HG02759 (cell line): Measurements from ENCODE around the gene EPN2.
"Not testable (repeated sequence)": the region's sequence is repeated elsewhere in the genome, so short reads cannot be mapped to it uniquely, and the experiment has no call there.

Experiments
- ATAC-seq: cut with Tn5 transposase; IDR thresholded peaks from one replicate; pipeline ENCODE4 v1.9.1; 2021; ENCODE audit warnings: mild to moderate bottlenecking, moderate library complexity; ENCODE audit not compliant: unreplicated experiment

Gene EPN2

DNA sequence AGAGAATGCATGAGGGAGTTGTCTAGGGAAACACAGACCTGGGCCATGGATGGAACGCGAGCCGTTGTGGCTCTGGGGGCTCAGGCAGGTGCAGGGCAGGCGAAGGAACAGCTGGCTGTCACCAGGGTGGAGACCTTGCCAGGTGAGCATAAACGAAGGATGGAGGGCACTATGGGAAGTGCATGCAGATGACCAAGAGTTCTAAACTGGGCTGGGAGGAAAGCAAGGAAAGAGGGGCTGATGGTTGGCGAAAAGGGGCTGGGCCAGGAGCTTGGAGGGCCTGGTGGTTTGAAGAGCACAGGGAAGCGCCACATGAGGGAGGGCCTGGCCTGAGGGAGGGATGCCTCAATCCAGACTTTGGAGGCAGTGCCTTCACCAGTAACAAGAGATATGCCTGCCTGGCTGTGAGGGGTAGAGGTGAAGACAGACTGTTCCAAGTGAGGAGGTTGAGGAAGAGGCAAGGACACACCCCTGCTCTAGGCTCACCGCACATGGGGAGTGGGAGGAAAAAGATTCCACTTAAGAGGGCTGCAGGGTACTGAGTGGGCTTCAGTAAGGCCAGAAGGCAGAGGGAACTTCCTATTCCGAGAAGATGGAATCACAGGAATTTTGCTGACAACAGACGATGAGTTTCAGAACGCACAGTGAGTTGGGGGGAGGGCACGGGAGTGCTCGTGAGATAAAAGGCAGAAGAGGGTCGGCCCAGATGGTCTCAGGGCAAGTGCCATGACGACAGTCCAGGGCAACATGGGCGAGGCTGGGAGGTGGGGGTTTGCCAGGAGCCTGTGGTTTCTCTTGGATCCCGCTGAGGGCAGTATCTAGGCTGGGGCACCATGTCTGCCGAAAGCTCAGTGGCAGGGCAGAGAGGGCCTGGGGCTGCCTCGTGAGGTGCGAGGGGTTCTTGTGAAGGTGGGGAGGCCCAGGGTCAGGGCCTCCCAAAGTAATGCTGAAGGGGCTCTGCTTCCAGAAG lies 104.8 kb downstream of the EPN2 start:
- ATAC-seq: no peak

DNA sequence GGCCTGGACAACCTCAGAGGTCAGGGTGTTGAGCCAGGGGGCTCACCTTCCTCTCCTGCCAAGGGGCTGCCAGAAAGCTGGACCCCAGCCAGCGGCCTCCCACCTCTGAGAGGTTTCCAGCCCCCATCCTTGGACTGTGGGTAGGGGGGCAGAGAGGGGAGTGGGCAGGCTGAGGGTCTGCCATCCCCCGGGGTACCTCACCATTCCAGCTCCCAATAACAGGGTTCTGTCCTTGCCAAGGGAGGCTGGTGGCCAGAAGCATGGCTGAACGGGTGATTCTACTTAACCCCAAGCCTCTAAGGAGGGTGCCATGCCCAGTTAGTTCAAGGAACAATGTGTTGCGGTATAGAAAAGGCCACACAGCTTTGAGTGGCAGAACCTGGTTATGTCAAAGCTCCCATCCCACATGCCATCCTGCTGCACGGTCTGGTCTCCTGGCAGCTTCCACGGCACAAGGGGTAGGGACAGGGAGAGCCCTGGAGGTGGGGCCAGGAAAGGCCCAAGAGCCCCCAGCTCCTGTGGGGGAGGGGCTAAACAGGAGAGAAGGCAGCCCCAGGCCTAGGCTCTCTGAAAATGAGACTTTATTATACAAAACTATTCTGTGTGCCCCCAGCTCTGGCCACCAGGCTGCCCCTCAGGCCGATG lies 105.6 kb downstream of the EPN2 start:
- ATAC-seq: no peak

DNA sequence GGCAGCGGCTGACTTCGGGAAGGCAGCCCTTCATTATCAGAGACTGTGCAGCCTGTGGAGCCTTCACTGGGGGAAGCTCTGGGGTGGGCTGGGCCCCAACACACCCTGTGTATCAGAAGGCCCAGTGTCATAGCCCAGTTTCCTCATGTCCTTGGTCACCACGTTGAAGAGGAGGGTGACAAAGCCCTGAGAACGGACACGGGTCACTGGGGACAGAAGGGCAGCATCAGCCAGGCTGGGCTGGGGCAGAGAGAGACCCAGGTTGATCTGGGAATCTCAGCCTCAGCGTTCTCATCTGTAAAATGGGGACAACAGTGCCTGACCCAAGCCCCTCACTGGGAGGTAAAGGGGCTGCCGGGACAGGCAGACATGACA lies 106.1 kb downstream of the EPN2 start:
- ATAC-seq: no peak

DNA sequence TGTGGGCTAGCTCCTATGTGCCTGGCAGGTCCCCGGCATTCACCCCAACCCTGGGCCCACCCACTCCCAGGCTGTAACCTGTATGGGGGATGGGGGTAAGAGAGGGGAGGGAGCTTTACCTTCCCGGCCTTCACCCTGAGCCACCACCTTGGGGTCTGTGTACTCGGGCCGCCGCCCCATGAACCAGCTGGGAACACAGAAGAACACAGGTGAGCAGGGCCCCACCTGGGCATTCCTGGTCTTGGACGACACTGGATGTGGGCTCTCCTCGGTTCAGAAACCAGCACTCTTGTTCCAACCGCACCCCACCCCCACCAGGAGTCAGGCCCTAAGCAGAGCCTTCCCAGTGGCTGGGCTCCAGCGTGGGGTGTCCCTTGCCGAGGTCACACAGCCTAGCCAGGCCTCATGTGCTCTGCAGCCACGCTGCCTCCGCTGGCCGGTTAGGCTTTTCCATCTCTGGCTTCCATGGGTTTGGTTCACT lies 106.5 kb downstream of the EPN2 start:
- ATAC-seq: no peak

DNA sequence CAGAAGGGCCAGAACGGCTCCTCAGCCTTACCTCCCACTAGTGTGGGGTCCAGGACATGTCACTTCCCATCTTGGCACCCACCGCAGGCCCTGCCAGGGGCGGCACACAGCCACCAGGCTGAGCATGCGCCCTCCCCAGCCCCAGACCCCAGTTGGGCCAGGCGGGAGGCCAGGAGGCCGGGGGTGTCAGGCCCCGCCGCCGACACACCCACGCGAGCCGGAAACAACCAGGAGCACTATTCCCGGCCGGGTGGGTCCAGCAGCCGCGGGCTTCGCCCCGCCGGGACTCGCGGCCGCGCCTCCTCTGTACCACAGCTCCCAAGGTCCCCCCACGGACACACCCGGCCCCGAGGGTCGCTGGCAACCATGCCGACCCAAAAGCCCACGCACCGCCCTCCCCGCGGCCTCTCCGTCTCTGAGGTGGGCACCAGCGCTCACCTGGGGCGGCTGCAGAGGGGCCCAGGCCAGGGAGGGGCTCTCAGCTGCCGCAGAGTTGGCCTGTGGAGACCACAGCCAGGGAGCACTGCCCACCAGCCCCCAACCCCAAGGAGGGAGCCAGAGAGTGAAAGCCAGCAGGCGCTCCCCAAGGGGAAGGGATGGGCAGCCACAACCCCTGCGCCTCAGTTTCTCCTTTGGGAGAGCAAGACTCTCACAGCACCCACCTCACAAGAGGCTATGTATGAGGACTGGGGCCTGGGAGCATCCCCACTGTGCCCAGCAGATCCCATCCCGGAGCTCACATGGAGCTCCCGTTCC lies 107.3 kb downstream of the EPN2 start:
- no peak for ATAC-seq

DNA sequence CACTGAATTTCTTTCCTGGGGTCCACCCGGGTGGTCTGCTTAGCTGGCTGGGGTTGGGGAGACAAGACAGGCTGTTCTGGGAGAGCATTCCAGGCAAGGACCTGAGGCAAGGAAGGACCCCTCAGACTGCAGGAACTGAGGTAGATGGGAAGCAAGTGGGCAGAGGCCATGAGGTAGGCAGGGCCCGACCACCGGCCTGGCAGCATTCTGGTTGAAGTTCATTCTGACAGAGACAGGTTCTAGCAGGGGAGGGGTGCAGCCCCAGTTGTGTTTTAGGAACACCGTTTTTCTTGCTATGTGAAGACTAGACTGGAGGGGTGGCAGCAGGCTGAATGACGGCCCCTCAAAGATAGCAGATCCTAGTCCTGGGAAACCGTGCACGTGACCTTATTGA lies 107.9 kb downstream of the EPN2 start:
- ATAC-seq: no peak

DNA sequence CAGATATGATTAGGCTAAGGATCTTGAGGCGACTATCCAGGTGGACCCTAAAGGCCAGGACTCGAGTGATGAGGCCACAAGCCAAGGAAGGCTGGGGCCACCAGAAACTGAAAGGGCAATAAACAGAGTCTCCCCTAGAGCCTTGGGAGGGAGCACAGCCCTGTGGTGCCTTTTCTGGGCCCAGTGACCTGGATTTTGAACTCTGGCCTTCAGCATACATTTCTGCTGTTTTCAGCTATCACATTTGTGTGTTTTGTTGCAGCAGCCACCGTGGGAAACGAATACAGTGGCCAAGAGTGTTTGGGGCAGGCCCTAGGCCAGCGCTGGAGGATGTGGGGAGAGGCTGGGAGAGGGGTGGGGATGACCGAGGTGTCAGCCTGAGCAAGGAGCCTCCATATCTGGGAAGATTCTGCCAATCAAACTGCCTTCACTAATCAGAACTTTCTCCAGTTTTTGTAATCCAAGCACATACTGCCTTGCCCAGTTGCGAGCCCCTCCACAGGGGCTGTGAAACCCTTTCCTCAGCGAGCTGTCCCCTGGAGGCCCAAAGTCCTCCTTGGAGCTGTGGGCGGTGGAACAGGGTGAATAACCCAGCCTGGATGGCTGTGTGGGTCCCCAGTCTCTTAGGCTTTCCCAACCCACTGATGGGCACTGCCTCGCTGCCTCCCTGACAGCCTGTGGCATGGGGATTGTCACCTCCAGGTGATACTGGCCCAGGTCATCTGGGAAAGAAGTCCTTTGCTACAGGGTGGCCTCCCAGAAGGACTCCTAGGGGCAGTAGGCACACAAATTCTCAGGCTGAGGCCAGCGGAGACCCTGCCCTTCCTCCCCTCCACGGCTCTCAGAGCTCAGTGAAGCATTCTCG lies 108.6 kb downstream of the EPN2 start:
- ATAC-seq: no peak

DNA sequence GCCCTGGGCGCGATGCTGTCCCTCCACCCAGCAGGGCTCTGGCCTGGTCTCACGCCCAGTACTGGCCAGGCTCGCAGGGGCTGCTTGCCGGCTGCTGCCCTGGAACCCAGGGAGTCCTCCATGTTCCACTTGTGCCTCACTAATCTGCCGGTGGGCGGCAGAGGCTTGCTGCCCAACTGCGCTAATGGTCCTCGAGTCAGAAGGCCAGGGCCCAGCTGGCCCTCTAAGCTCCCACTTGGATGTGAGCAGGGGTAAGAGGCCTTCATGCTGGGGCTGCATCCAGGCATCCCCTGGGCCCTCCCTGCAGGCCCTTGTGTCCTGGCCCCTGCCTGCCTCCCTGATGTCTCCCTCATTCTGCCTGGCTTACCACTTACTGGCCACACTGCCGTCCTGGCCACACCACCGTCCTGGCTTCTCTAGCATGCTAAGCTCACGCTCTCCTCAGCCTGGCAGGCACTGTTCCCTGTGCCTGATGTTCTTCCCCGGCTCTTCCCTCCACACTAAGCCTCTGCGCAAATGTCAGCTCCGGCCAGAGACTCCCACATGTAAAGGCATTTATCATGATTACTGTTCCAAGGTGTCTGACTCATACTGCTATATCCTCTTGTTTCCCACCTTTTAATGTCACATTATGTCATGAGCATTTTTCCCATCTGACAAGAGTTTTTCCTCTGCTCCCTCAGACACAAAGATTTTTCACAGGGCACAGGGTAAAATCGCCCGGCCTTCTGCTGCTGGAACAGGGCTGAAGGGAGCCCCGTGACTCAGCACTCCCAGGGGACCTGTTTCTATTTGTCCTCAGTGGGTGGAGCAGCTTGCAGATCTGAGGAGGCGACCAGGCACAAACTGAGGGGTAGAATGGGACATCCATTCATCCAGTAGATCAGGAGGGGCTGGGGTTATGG lies 109.4 kb downstream of the EPN2 start:
- ATAC-seq: no peak

DNA sequence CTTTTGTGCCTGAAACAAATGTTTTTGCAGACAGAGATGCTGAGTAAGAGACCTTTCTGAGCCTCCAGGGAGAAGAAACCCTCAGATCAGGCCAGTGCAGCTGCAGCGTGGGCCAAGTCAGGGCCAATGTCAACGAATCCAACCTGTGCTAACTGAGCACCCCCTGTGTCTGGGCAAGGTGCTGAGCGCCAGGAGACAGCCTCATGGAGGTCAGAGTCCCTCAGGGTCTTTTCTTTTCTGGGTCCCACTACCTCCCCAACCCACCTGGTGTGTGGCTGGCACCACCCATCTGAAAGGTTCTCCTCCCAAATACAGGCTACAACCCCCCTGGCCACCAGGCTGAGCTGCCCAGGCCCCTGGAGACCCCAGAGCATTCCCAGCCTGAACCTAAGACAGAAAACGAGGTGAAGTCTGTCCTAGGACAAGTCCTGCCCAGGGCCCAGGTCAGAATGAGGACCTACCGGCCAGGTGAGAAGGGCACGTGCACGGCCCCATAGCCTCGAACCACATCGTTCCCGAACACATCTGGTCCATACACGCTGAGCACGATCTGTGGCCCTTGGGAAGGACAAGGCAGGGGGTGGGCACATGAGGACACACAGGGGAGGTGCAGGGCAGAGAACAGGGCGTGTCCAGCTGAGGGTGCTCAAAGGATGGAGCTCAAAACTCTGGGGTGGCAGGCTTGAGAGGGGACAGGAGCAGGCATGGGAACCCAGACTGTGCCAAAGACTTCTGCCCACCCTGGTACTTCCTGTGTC lies 110.3 kb downstream of the EPN2 start:
- no peak for ATAC-seq

DNA sequence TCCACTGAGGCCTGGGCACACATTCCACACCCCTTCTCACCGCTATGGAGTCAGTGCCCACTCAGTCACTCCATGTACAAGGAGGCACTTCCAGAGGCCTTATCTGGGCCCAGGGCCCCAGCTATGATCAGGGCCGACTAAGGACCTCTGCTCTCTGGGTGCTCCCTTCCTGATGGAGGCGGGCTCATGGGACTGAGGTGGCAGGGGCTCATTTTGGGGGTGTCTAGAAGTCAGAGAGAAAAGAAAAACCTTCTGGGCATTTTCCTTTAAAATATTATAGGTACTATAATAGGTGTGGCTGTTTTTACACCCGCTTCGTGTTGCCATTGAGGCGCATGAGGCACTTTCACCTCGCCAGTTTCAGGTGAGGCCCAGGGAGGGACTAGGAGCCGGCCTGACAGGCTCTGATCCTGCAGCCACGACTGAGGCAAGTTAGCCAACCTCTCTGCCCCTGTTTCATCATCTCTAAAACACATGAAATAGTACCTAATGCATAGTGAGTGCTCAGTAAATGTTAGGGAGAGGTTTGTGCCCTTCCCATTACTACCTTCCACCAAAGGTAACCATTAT lies 111.0 kb downstream of the EPN2 start:
- no peak for ATAC-seq

DNA sequence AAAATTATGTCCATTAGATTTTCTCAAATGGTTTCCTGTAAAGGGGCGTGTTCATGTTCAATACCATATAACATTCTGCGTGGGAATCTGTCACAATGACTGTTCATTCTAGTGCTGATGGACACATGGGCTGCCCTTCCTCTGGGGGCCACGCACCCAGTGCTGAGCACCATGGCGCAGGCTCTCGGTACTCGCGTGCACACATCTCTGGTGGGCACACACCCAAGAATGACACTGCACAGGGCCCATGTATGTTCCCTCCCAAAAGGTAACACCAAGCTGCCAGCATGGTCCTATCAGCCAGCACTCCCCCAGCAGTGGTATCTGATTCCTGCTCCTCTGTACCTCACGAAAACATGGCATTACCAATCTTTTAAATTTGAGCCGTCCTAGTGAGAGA lies 111.6 kb downstream of the EPN2 start:
- no peak for ATAC-seq

DNA sequence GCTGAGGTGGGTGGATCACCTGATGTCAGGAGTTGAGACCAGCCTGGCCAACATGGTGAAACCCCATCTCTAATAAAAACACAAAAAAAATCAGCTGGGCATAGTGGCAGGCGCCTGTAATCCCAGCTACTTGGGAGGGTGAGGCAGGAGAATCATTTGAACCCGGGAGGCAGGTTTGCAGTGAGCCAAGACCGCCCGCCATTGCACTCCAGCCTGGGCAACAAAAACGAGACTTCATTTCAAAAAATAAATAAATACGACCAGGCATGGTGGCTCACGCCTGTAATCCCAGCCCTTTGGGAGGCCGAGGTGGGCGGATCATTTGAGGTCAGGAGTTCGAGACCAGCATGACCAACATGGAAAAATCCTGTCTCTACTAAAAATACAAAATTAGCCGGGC lies 116.2 kb downstream of the EPN2 start:
- not testable (repeated sequence) for ATAC-seq

DNA sequence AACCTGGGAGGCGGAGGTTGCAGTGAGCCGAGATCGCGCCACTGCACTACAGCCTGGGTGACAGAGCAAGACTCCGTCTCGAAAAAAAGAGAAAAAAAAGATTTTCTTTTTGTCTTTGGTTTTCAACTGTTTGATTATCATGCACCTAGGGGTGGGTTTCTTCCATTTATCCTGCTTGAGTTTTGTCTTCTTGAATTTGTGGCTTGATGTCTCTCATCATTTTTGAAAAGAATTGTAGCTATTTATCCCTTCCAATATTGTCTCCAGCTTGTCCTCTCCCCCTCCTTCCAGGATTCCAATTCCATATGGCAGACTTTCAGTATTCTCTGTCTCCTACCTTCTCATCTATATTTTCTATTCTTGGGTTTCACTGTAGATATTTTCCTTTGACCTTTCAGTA lies 117.6 kb downstream of the EPN2 start:
- no peak for ATAC-seq

DNA sequence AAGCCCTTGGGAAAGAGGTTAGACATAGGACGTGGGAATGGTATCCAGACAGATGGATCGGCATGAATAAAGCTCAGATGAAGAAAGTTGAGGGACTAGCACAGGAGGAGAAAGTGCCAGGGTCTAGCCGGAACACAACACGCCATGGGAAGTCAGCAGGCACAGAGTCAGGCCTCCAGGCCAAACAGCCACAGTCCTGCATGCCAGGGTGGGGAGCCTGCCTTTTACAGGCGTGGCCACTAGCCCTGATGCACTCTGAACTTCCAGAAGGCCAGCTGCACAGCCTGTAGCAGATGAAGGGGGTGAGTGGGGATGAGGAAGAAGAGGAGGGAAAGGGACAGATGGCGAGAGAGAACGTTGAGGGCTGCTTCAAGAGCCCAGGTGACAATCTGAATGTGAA lies 120.2 kb downstream of the EPN2 start:
- no peak for ATAC-seq

DNA sequence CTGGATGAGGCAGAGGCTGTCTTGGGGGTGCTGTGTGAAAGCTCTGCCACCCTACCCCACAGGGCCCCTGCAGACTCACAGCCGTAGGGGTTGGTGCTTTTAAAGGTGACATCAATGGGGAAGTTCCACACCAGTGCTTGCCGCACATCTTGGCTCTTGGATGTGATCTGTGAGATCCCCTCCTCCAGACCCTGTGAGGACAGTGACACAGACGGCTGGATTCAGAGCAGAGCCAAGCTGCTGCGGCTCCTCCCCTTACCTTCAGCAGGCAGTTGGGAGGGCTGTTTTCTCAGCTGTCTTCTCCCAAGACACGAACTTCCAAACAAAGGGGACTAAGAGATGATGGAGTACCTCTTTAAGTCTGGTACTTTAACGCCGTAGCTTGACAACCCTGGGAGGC lies 120.6 kb downstream of the EPN2 start:
- ATAC-seq: no peak

DNA sequence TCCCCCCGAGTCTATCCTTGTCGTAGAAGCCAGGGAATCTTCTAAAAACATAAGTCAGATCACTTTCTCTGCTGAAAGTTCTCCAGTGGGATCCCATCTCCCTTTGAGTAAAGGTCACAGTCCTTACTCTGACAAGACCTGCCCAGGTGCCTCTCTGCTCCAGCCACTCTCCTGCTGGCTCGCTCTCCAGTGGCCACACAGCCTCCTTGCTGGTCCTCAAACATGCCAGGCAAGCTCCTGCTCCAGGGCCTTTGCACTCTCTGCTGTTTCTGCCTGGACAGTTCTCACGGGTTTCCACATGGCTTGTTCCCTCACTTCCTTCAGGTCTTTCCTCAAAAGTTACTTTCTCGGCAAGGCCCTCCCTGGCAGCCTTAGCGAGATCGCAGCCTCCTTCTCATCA lies 122.0 kb downstream of the EPN2 start:
- no peak for ATAC-seq

DNA sequence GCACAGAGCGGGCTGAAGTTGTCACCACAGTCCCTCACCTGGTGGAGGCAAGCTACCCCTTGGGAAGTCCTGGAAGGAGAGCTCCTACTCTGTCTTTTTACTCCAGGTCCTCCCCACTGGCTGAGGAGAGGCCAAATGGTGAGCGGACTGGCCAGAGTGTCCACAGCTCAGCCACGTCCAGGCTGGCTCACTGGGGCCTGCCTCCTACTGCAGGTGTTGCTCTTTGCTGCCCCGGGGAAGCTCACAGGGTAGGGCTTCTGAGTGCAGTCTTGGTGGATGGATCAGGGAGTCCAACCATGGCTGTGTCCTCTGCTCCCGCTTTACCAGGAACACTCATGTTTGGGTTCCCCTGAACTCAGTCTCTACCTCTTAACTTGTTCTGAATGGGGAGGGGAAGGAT lies 122.7 kb downstream of the EPN2 start:
- ATAC-seq: no peak

DNA sequence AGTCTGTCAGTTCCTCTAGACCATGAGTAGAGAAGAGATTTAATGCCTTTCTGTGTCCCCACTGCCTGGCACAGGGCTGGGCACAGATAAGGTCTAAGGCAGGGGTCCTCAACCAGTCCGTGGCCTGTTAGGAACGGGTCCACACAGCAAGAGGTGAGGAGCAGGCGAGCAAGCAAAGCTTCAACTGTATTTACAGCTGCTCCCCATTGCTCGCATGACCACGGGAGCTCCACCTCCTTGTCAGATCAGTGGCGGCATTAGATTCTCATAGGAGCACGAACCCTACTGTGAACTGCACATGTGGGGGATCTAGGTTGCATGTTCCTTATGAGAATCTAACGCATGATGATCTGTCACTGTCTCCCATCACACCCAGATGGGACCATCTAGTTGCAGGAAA lies 123.6 kb downstream of the EPN2 start:
- ATAC-seq: no peak

DNA sequence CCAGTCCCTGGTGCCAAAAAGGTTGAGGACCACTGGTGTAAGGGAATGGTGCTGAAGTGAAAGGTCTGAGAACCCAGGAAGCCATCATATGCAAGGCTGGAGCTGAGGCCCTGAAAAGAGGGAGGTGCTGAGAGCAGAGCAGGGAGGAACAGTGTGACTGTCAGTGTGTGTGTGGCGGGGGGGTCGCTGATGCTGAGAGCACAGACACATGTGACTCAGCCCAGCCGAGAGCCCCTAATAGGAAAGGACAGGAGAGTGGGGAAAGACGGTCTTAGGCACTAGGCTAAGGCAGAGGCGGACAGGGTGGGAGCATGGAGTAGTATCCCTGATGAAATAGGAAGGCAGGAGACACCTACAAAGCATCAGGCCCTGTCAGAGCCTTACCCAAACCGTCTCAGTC lies 124.2 kb downstream of the EPN2 start:
- no peak for ATAC-seq
